GM12874 (cell line): ENCODE results near the gene SEPTIN14.

Experiments
- CTCF ChIP-seq: IDR thresholded peaks from 2 replicates; pipeline ENCODE4 v1.5.1; 2011; ENCODE audit warnings: low read depth, mild to moderate bottlenecking, control low read depth, low read length, moderate library complexity; ENCODE audit not compliant: insufficient read depth

SEPTIN14 gene

DNA sequence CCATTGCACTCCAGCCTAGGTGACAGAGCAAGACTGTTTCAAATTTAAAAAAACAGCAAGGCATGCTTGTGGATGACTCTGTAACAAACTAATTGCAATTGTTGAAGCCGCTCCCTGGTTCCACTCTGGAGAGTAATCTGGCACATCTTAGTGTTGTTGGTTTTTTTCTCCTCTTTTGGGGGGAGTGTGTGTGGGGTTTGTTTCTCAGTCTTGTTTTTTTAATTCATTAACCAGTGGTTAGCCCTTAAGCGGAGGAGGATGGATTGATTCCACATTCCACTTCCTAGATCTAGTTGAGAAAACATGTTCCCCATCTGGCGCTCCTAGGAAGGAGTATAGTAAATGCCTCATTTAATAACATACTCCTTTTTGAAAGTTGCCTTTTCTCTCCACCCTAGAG is 16.1 kb upstream of the SEPTIN14 start:
- TF ChIP-seq CTCF = no peak

DNA sequence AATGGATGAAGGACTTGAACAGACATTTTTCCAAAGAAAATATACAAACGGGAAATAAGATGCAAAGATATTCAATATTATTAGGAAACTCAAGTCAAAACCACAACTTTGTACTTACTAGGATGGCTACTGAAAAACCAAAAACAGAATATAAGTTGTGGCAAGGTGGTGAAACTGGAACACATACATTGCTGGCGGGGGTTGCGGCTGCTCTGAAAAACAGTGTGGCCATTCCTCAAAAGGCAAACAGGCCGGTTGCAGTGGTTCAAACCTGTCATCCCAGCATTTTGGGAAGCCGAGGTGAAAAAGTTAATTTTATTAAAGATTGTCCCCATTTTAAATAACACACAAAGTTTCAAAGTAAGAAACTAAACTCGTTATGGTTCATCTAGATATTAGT is 14.8 kb upstream of the SEPTIN14 start:
- no peak for TF ChIP-seq CTCF

- TF ChIP-seq CTCF = no peak
Measured at GRCh38 chr7:55873765-55874164, 11.2 kb upstream of the SEPTIN14 start.

GRCh38 chr7:55871932-55872485 is 9.5 kb upstream of the SEPTIN14 start:
- TF ChIP-seq CTCF = no peak

- TF ChIP-seq CTCF = no peak
Measured at GRCh38 chr7:55838595-55838994, 24.0 kb downstream of the SEPTIN14 start.

- TF ChIP-seq CTCF = no peak
Measured at GRCh38 chr7:55827577-55827976, 35.0 kb downstream of the SEPTIN14 start.

GRCh38 chr7:55818686-55819085 is 43.9 kb downstream of the SEPTIN14 start:
- no peak for TF ChIP-seq CTCF

DNA sequence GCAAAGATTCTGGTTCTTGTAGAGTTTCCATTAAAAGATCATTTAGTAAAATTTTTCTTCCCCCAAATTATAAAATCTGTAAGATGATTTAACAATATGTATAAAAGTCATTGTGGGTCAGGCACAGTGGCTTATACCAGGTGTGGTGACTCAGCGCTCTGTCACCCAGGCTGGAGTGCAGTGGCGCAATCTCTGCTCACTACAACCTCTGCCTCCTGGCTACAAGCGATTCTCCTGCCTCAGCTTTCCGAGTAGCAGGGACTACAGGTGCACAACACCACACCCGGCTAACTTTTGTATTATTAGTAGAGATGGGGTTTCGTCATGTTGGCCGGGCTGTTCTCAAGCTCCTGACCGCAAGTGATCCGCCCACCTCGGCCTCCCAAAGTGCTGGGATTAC is 68.0 kb downstream of the SEPTIN14 start:
- no peak for TF ChIP-seq CTCF
